Measurements from ENCODE around the gene PLCD3. TPM values are rescaled to one million over a fixed set of nuclear protein-coding genes. Genes with fewer than 3 reads are reported as not detected.

PLCD3 gene
- total and polyA plus RNA-seq, 2 of the 8 experiments (the other 6 are each of a cell fraction or from before 2014, with no cell fraction given) = 26.5 to 48.1 TPM

- Histone ChIP-seq H2BK12ac (ENCODE audit: low read depth, low read length) (no peak overlapping the region), H3K9me3 (ENCODE audit: insufficient read depth in 2 of 2, low read depth in 1 of 2, low read length in 1 of 2) (no peaks in the 10 kb centered on the region)
These were observed 45.9 kb downstream of the PLCD3 start for GRCh38 chr17:45086391-45086790.

More at GRCh38 chr17:45086391-45086790, 45.9 kb downstream of the PLCD3 start:
- Histone ChIP-seq H3K4me3 (ENCODE audit: extremely low read depth in 1 of 4, insufficient read depth in 2 of 4, low read depth in 3 of 4, low read length in 4 of 4) (no peak overlapping the region), H2AFZ (ENCODE audit: low read length) (no peak overlapping the region), H2BK5ac (ENCODE audit: low read depth, low read length) (no peak overlapping the region), H3K36me3 (ENCODE audit: control insufficient read depth in 2 of 4, insufficient read depth in 4 of 4, low read length in 3 of 4) (peaks cover 25 to 69% (median 50%) of the 10 kb centered on the region in 4 experiments), H2BK15ac (ENCODE audit: low read length) (no peak overlapping the region), H3K9ac (replicated peaks in 1 of 4; ENCODE audit: extremely low read depth in 1 of 4, low read depth in 3 of 4, low read length in 3 of 4) (no peak overlapping the region), H3K27me3 (replicated peaks in 1 of 4; ENCODE audit: control insufficient read depth in 3 of 4, extremely low read depth in 1 of 4, insufficient read depth in 3 of 4, low read length in 3 of 4) (no peaks in the 10 kb centered on the region), H3K56ac (replicated peaks; ENCODE audit: insufficient read length, low read depth, low read length) (no peak overlapping the region), H4K8ac (ENCODE audit: extremely low read depth, insufficient read depth, low read length) (no peak overlapping the region; the same call in 1 of the 2 replicates), H4K5ac (ENCODE audit: insufficient read length, low read depth, low read length) (no peak overlapping the region), H3K23me2 (ENCODE audit: low read depth, low read length) (no peaks in the 10 kb centered on the region; the same call in 1 of the 2 replicates), H3K23ac (ENCODE audit: insufficient read length) (no peak overlapping the region), H3K18ac (ENCODE audit: extremely low read depth, low read length) (no peak overlapping the region), H3K79me2 (ENCODE audit: control insufficient read depth in 1 of 2, insufficient read depth in 2 of 2, low read length in 2 of 2) (no peaks in the 10 kb centered on the region), H3K27ac (ENCODE audit: low read depth, low read length) (no peak overlapping the region), H4K91ac (replicated peaks; ENCODE audit: insufficient read length, low read length) (no peak overlapping the region), H3K4me1 (replicated peaks in 1 of 4; ENCODE audit: control insufficient read depth in 3 of 4, insufficient read depth in 4 of 4, low read length in 3 of 4) (peaks cover 0 to 7% (median 0%) of the 10 kb centered on the region in 4 experiments; a peak in 3 of 7 replicates), H2AK5ac (ENCODE audit: low read depth, low read length) (no peak overlapping the region), H3K4me2 (ENCODE audit: insufficient read depth in 1 of 2, low read depth in 2 of 2, low read length in 2 of 2) (no peak overlapping the region), H3K79me1 (ENCODE audit: low read depth, low read length) (no peaks in the 10 kb centered on the region; the same call in 1 of the 2 replicates), H2BK120ac (replicated peaks; ENCODE audit: low read depth, low read length) (no peak overlapping the region), H4K20me1 (replicated peaks in 1 of 2; ENCODE audit: control insufficient read depth in 1 of 2, insufficient read depth in 2 of 2, low read length in 2 of 2) (peaks cover 2 to 12% of the 10 kb centered on the region in 2 experiments), H2BK20ac (ENCODE audit: low read length) (no peak overlapping the region), H3K14ac (ENCODE audit: insufficient read length) (no peak overlapping the region), H3K4ac (replicated peaks; ENCODE audit: insufficient read length, low read depth, low read length) (no peak overlapping the region)
- FAIRE-seq (no peak), DNase-seq (ENCODE audit: low read depth in 1 of 2, low spot score in 2 of 2) (no peak)
- POLR2A ChIA-PET (ENCODE audit: partially characterized antibody) = interaction anchor here (0.7 to 1.4 kb wide), 2 partner anchors 12 to 17 kb away, joined by 3 to 4 read pairs; no protein-coding TSS in a partner anchor
- 97% methylated on average over 4 of the region's 4 CpGs; no CpG with 5 or more reads in 1 of the 2 experiments for WGBS, 2 experiments (ENCODE audit: extremely low coverage in 1 of 2, insufficient coverage in 1 of 2, insufficient read length in 1 of 2, insufficient replicate concordance in 2 of 2, low coverage in 1 of 2, low lambda C conversion rate in 2 of 2, missing lambda C conversion rate in 1 of 2)
- TF ChIP-seq RXRA (IDR thresholded peaks at IDR 0.05; ENCODE audit: insufficient read depth, low read depth, low read length) (no peak), NANOG (IDR thresholded peaks at IDR 0.05; ENCODE audit: insufficient read depth, low read depth, low read length, poor library complexity, severe bottlenecking) (no peak), SIN3A (conservative IDR thresholded peaks at IDR 0.05 in 1 of 2, IDR thresholded peaks at IDR 0.05 in 1 of 2; ENCODE audit: low read depth in 1 of 2, low read length in 2 of 2) (no peak), CBX5 (IDR thresholded peaks at IDR 0.05; ENCODE audit: low read depth, low read length) (no peak), RFX5 (IDR thresholded peaks at IDR 0.05; ENCODE audit: borderline replicate concordance, low read depth, low read length) (no peak), SUZ12 (IDR thresholded peaks at IDR 0.05; ENCODE audit: low read length) (no peak), BRCA1 (IDR thresholded peaks at IDR 0.05; ENCODE audit: low read depth, low read length) (no peak), ATF2 (IDR thresholded peaks at IDR 0.05; ENCODE audit: low read length) (no peak), CEBPB (IDR thresholded peaks at IDR 0.05; ENCODE audit: low read depth, low read length) (no peak)
- CTCF ChIA-PET (ENCODE audit: partially characterized antibody) = interaction anchor here (1.0 to 3.7 kb wide), 5 partner anchors 10 to 49 kb away, joined by 3 to 19 read pairs (median 14); partner anchors contain the start of genes ACBD4 and PLCD3
